HG03108 (cell line): Measurements from ENCODE around the gene SERPINA10.

Experiments used
- ATAC-seq: cut with Tn5 transposase; IDR thresholded peaks from one replicate; pipeline ENCODE4 v1.9.1; 2021; ENCODE audit warnings: moderate library complexity; ENCODE audit not compliant: unreplicated experiment

SERPINA10 gene, protein sequence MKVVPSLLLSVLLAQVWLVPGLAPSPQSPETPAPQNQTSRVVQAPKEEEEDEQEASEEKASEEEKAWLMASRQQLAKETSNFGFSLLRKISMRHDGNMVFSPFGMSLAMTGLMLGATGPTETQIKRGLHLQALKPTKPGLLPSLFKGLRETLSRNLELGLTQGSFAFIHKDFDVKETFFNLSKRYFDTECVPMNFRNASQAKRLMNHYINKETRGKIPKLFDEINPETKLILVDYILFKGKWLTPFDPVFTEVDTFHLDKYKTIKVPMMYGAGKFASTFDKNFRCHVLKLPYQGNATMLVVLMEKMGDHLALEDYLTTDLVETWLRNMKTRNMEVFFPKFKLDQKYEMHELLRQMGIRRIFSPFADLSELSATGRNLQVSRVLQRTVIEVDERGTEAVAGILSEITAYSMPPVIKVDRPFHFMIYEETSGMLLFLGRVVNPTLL

DNA sequence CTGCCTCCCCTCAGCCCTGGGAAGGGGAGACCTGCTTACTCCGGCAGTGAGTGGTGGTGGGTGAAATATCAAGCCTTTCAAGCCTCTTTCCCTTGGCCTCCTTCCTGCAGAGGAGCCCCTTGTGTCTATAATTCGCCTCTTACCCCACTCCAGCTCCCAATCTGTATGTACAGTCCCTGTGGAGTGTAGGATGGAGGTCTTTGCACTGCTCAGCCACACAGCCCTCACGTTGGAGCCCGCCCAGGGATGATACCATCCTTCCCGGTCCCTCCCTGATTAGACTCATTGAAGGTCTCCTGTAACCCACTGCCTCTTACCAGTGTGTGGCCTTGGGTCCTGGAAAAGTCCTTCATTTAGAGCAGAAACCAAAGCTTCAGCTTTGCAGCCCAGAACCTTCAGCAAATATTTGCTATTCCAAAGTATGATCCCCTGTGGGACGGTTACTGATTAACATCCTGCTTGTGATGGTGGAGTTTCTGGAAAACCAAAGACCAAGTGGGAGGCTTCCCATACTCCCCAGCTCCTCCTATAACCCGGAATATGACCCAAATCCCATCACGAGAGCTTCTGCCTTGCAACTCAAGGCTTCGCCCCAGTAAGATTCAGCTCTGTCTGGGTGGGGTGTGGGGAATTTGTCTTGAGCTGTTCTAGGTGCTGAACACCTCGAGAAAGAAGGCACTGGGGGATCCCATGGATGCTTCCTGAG is at the start of gene SERPINA10:
Gene SERPINA10 (minus strand): TSS at position 397 of the 706 bp plus-strand sequence. CDS start 2,675 bp downstream, outside the sequence.
- ATAC-seq = no peak

DNA sequence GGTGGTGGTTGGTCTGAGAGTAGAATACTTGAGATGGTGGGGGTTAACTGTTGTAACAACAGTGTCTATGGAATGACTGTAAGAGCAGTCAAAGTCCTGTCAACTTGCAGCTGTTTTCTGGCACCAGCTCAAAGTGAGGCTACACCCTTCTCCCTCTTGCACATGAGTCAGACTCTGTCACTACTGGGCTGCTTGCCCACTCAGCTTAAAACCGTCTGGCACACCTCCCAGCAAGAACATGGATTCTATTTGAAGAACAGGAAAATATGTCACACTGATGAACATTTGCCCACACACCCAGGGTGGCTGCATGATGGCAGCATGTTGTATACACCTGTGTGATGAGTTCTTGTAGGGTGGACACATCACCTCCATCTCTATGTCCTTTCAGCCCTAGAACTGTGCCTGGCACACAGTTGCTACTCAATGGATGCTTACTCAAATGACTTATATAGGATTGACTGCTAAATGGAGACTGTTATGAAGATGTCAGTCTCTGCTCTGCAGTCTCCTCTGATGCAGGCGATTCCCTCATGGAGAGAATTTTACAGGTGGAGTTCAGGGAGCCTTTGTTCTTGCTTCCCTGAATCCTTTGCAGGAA is 49.4 kb upstream of the SERPINA10 start:
- no peak for ATAC-seq

DNA sequence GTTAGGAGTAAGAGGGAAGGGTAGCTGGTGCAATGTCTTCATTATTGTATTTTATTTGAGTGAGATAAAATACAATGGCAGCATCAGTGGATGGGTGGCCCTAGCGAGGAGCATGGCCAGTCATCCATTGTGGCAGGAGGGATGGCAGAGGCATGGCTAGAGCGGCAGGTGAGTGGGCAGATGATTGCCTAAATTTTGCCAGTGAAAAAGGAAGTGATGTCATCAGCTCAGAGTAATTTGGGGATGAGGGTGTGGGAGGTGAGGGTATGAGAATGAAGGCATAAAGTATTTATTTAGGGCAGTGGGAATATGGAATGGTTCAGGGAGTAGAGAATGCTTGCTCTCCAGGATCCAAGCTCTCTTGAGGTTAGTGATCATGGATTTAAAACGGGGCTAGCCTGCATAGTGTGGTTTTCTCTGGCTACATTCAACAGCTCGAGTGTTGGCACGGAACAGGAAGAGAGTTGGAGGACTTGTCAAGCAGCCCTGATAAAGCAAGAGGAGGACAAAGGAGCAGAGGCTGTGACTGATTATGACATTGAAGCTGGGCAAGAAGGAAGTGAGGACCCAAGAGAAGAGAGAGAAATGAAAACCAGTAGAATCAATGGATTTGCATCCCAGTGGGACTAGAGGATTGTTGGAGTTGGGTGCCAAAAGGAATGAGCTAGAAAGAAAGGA is 48.7 kb upstream of the SERPINA10 start:
- ATAC-seq = no peak

DNA sequence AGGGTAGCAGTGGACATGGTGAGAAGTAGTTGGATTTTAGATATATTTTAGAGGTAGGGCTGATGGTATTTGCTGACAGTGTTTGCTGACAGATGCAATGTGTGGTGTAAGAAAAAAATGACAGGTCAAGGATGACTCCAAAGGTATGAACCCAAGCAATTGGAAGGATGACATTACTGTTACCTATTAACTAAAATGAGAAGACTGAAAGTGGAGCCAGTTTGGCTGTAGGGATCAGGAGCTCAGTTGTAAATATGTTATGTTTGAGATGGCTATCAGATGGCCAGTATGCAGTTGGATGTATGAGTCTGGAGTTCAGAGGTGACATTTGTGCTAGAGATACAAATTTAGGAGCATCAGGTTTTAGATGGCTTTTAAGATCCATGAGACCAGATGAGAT is 47.5 kb upstream of the SERPINA10 start:
- ATAC-seq = no peak

DNA sequence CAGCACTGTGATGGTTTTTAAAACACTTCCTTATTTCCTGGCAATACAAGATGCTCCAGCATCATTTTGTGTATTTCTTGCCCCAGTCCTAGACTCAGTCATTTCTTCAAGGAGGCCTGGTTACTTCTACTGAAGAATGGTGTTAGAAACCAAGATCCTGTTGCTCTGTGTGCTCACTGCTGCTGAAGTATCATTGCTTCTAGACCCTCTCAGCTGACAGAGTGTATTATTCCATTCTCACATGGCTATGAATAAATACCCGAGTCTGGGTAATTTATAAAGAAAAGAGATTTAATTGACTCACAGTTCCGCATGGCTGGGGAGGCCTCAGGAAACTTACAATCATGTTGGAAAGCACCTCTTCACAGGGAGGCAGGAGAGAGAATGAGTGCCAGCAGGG is 45.0 kb upstream of the SERPINA10 start:
- no peak for ATAC-seq

DNA sequence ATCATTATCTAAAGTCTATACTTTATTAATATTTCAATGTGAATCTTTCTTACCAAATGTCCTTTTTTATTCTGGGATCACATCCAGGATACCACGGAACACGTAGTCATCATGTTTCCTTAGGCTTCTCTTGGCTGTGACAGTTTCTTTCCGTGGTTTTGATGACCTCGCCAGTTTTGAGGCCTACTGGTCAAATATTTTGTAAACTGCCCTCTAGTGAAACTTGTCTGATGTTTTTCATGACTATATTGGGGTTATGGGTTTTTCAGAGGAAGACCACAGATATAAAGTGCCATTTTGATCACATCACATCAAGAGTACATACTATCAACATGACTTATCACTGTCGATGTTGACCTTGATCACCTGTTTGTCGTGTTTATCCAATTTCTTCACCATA is 44.2 kb upstream of the SERPINA10 start:
- ATAC-seq = no peak

DNA sequence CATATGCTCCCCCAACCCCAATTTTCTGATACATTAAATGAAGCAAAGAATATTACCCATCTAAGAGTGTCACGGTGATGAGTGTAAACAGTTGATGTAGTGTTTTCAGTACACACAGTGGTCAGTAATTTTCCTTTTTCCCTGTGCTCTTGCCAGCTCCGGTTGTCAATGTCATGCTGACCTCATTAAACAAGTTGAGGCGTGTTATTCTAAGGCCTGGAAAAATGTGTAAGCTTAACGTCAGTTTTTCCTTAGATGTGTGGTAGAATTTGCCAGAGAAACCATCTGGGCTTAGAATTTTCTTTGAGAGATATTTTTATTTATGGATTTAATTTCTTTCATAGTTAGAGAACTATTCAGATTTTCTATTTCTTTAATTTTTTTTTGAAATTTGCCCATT is 41.8 kb upstream of the SERPINA10 start:
- ATAC-seq = no peak

DNA sequence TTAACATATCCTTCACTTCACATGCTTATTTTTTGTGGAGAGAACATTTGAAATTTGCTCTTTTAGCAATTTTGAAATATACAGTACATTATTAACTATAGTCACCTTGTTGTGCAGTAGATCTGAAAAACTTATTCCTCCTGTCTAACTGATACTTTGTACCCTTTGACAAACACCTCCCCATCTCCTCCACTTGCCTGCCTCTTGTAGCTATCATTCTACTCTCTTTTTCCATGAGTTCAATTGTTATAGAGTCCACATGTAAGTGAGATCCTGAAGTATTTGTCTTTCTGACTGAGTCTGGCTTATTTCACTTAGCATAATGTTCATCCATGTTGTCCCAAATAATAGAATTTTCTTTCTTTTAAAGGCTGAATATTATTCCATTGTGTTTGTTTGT is 39.5 kb upstream of the SERPINA10 start:
- ATAC-seq = no peak

DNA sequence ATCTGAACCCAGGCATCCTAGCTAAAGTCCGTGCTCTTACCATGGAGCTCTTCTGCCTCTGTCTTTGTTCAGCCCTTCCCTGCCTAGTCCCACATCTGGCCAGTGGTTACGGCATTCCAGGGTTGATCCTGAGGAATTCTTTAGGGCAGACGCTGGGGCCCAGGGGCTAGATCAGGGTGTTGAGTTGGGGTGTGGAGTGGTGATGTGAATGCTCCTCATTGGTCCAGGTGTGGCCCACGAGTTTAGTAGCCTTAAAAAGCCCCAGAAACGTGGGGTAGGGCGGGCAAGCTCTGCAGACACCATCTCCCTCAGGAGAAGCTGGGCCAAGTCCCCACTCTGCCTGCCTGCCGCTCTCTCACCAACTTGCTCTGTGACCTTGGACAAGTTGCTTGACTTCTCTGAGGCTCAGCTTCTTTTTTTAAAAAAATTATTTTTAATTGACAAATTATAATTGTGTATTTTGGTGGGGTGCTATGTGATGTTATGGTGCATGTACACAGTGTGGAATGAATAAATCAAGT is 39.1 kb upstream of the SERPINA10 start:
- ATAC-seq = no peak

DNA sequence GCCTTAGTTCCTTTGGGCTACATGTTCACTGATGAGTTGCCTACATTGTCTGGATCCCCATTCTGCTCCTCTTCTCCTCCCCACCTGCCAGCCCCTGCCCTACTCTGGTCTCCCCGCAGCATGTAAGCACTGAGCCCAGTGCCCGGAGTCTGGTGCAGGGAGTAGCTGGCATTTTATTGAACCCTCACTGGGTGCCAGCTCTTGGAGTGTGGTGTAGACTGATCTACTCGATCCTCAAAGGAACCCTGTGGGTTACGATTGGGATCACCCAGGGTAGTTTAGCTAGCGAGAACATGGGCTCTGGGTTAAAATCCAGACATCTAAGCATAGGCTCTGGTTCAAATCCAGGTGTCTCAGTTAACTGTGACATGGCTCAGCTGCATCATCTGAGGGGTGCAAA is 38.4 kb upstream of the SERPINA10 start:
- no peak for ATAC-seq

DNA sequence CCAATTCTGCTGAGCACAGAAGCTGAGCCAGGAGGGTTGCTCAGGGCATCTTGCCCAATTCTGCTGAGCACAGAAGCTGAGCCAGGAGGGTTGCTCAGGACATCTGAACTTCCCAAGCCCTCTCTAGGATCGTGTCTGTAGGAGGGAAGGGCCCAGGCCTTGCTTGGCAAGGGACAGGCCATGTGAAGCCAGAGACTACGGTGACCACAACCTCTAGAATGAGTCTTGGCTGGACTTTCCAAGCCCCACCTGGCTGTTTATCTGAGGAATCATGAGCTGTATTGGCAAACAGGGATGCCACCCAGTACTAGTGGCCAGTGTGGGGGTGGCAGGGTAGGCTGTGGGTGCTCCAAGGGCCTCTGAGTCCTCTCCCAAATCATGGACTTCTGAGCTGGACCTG is 37.8 kb upstream of the SERPINA10 start:
- no peak for ATAC-seq

DNA sequence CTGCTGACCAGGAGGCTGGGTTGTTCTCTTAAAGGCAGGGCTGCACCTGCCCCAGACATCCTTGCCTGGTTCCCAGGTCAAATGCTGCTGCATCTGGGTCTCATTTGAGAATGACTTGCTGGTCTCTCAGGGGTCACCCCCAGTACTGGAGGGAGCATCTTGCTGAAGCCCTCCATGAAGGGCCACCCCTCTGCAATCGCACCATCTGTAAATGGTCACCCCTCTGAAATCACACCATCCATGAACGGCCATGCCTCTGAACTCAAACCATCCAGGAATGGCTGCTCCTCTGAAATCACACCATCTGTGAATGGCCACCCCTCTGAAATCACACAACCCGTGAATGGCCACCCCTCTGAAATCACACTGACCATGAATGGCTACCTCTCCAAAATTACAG is 37.4 kb upstream of the SERPINA10 start:
- ATAC-seq = no peak

DNA sequence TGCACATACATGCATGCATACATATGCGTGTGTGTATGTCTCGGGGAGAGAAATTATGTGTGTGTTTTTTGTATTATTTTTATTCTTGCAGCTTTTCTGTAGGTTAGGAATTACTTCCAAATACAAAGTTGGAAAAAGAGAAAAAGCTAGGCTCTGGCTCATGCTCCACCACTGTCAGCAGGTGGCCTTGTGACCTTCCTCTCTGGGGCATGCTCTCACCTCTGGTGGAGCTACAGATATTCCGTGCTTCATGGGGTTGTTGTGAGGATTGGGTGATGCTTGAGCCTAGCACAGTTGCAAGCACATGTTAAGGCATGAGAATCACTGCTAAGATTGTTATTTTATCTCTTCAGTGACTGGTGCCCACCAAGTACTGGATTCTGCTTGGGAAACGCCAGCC is 36.8 kb upstream of the SERPINA10 start:
- ATAC-seq = no peak

DNA sequence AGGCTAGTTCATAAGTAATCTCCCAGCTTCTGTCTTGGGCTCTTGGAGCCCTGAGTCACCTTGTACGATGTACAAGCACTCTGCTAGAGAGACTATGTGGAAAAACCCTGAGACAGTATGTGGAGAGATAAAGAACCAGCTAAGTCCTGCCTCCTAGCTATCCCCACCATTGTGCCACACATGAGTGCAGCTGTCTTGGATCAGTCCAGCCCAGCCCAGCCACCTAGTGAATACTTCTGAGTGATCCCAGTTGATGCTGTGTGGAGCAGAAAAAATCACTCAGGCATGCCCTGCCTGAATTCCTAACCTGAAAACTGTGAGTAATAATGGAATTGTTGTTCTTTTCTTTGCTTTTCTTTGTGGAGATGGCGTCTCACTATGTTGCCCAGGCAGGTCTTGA is 35.1 kb upstream of the SERPINA10 start:
- no peak for ATAC-seq

DNA sequence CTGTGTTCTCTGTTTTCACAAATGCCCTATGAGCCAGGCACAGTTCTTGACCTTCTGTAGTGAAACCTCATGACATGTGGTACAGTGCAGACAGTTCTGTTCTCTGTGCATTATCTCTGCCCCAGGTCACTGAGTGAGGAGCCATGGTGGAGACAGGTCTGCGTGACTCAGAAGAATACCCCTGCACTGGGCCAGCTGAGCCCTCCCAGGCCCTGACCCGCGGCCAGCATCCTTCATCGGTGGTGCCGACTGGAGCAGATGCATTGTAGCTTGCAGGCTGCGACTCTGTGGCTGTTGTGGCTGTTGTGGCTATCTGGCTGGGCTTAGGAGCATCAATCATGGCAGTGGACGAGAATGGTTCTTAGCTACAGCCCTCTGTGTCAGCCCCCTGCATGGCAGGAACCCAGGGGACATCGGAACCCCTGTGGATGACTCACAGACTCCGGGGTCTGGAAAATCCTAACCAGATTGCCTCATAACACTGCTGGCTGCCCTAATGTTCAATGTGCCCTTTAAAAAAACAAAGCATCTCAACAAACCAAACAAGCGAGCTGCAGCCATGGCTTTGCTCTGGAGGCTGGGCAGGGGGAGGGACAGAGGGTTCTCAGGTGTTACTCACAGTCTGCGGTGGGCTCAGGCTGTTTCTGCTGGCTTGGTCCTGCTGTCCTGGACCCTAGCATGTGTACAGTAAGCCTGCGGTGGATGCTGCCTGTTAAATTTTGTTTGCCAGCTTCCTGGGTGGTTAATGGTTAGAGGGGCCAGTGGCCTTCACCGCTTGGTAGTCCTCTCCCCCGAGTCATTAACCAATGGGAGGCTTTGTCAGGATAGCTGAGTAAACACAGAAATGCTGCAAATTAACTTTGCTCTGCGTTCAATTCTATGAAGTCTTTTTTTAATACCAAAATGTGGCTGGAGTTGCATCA is 29.8 kb upstream of the SERPINA10 start, which contains the start of gene SERPINA6:
Gene SERPINA6 (minus strand): TSS at position 689 of the 923 bp plus-strand sequence. CDS start 8,688 bp downstream, outside the sequence.
- ATAC-seq = no peak

DNA sequence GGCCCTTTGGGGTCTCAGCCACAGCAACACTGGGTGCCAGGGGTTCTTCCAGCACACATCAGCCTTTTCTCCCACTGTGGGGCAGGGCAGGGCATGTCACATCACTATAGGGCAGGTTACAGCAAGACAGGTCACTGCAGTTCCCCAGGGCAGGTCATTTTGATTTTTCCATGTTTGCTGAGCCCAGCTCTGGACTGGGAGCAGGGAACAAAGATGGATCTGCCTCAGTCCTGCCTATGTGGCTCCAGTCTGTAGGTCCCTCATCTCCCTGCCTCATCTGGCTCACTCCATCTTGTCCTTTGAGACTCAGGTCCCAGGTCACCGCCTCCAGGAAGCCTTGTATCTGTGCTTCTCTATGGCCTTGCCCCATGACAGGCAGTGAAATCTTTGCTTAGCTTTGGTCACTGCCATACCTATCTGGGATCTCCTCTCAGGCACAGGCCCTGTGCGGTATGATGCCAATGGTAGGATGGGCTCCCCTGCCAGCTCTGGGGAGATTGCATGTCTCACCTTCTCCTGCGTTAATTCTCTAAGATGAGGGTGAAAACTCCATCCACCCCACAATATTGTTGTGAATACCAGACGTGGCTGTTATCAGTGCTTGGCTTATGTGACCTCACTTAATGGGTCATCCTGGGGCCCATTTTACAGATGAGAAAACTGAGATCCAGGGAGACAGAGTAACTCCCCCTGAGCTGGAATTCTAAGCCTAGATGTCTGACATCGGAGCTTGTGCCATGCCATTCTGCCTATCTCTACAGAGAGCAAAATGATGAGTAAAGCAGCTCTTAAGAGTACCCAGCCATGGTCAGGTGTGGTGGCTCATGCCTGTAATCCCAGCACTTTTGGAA is 28.6 kb upstream of the SERPINA10 start:
- ATAC-seq = no peak

DNA sequence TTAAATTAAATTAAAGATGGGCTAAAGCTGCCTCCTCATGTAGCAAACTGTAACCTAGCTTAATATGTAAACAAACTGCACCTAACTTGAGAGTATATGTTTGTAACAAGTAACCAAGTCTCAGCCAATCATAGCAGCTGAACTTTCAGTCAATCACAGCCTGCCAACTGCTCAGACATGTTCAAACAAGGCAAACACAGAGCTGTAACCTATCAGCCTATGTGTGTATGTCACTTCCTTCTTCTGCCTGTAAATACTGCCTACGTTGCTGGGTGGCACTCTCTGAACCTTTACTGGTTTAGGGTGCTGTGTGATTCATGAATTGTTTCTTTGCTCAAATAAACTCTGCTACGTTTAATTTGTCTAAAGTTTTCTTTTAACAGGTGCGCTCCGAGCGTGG is 27.2 kb upstream of the SERPINA10 start:
- no peak for ATAC-seq

DNA sequence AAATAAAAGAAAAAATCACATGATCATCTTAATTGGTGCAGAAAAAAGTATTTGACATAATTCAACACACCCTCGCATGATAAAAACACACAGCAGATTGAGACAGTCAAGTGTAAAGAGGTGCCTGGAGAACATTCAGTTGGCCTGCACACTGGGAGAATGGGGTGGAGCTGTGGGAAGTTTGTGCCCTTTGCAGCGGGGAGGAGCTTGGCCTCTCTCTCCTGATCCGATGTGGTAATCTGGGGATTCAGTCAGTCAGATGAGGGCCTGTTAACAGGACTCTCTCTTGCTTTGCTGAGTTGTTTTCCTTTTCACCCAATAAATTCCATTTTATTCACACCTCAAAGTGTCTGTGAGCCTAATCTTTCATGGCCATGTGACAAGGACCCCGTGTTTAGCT is 24.2 kb upstream of the SERPINA10 start:
- no peak for ATAC-seq

DNA sequence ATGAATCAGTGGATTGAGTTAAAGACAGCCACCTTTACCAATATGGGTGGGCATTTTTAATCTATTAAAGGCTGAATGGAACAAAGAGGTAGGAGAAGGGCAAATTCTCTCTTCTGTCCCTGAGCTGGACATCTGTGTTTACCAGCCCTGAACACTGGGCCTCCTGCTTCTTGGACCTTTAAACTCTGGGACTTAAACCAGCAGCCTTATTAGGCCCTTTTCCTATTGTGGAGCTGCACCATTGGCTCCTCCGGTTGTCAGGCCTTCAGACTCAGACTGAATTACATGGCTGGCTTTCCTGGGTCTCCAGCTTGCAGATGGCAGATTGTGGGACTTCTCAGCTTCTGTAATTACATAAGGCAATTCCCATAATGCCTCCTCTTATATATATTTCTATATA is 23.6 kb upstream of the SERPINA10 start:
- ATAC-seq = no peak
